ENCODE measurements around the gene SLC25A14.

- TF ChIP-seq, protein P1, sequence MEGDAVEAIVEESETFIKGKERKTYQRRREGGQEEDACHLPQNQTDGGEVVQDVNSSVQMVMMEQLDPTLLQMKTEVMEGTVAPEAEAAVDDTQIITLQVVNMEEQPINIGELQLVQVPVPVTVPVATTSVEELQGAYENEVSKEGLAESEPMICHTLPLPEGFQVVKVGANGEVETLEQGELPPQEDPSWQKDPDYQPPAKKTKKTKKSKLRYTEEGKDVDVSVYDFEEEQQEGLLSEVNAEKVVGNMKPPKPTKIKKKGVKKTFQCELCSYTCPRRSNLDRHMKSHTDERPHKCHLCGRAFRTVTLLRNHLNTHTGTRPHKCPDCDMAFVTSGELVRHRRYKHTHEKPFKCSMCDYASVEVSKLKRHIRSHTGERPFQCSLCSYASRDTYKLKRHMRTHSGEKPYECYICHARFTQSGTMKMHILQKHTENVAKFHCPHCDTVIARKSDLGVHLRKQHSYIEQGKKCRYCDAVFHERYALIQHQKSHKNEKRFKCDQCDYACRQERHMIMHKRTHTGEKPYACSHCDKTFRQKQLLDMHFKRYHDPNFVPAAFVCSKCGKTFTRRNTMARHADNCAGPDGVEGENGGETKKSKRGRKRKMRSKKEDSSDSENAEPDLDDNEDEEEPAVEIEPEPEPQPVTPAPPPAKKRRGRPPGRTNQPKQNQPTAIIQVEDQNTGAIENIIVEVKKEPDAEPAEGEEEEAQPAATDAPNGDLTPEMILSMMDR (IDR thresholded peaks at IDR 0.05) = no peak
- TF ChIP-seq POLR2A (IDR thresholded peaks at IDR 0.05) = no peak
Observed at GRCh38 chrX:130296743-130297142, 43.0 kb upstream of the SLC25A14 start.

Data from esophagus squamous epithelium (tissue), 4 donors.